ENCODE measurements around the gene UBE2QL1.

UBE2QL1 gene, protein sequence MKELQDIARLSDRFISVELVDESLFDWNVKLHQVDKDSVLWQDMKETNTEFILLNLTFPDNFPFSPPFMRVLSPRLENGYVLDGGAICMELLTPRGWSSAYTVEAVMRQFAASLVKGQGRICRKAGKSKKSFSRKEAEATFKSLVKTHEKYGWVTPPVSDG

DNA sequence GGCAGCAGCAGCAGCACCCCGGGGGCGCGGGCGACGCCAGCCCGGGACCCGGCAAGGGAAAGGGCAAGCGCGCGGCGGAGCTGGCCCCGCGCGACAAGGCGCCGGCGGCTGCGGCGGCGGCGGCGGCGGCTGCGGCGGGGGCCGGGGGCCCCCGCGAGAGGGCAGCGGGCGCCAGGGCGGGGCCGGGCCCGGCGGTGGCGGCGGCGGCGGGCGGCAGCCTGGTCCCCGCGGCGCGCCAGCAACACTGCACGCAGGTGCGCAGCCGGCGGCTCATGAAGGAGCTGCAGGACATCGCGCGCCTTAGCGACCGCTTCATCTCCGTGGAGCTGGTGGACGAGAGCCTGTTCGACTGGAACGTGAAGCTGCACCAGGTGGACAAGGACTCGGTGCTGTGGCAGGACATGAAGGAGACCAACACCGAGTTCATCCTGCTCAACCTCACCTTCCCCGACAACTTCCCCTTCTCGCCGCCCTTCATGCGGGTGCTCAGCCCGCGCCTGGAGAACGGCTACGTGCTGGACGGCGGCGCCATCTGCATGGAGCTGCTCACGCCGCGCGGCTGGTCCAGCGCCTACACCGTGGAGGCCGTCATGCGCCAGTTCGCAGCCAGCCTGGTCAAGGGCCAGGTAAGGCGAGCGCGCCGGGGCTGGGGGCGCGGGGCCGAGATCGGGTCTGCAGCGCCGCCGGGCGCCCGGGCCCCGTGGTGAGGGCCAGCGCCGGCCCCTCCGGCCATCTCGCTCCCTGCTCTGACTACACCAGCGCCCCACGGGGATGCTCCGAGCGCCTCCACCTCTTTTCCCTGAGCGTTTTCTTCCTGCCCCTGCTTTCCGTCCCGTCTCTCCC lies at the start of gene UBE2QL1:
TSS of gene UBE2QL1 (plus strand) at position 238 of the 843 bp plus-strand sequence. CDS start at position 273, 35 bp downstream.
- no peak for DNase-seq

DNA sequence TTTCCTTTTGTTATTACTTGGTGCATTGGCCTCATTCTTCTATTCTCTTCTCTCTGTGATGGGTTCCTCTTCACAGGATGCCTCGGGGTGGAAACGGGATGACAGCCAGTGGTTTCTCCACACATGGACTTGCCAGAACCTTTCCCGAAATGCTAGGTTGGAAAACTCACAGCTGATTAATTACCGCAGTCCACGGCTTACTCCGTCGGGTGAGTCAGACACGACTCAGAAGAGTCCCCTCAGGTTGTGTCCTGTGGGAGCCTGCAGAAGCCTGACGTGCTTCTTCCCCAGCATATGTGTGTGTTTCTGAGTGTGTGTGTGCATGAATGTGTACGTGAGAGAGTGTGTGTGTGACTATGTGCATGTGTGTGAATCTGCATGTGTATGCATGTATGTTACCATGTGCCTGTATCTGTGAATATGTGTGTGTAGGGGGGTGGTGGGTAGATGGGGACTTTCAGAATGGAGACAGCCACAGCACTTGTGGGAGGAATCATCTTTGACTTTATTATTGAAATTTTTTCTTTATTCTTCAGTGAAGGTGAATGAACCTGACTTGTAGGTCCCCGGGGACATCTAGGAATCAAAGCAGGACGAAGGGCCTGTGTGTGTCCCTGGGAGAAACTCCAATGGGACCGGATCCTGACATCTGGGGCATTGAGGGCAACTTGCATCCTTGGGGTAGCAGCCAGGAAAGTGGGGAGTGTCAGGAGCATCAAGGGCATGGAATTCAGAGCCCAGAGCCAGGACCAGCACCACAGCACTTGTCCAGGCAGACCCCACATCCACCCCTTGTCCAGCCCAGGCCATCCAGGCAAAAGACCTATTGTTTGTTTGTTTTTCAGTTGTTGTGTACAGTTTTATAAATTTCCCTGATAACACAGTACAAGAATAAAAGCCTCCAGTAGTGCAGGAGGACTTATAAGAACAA lies 48.4 kb upstream of the UBE2QL1 start:
- DNase-seq: peak; percentile 82

DNA sequence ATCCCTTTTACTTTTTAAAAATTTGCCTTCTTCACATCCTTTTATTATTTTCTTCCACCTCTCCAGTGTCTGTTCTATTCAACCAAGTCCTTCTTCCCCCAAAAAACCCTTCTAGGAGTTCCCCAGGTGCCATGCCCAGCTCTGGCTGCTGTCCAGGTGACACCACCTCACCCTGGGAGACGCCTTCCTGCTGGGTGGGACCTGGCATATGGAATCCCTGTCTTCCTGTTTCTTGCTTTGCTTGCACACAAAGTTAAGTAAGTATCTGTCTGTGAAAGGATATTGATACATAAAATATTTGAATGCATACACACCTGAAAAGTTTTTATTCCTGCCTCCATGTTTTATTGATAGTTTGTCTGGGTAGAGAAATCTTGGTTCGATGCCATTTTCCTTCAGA lies 47.2 kb upstream of the UBE2QL1 start:
- DNase-seq: no peak

DNA sequence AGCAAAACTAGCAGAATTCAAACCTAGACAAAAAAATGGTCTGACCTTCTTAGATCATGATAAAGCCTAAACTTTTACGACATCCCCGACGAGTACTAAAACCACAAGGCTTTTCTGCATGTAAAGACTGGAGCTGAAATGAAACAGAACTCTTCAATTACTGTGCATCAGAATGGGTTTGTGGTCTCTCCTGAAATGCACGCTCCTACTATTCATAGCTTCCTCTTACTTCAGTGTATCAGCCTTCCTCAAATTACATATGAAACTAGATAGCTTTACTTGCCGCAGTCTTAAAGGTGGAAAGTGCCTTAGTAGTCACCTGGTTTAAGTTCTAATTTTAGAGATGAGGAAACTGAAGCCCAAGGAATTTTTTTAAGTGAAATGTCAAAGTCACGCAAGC lies 45.7 kb upstream of the UBE2QL1 start:
- no peak for DNase-seq

- no peak for DNase-seq
Observed at GRCh38 chr5:6403416-6403815, 45.2 kb upstream of the UBE2QL1 start.

DNA sequence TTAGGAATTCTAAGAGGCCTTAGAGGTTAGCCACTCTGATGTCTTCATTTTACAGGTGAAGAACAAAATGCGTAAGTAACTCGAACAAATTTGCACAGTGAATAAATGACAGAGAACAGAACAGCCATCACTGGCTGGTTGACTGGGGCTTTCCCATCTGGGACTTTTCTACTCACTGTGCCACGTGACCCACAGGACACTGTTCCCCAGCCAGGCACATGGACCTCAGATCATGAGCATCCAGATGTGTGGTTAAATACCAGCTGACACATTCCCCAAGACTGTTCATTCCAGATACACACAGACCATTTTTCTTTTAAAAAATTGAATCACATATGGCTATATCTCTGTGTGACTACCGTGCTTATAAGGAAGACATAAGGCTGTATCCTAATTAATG lies 44.5 kb upstream of the UBE2QL1 start:
- peak; percentile 78 for DNase-seq

GRCh38 chr5:6405591-6405990 lies 43.1 kb upstream of the UBE2QL1 start:
- no peak for DNase-seq

GRCh38 chr5:6407558-6408259 lies 41.0 kb upstream of the UBE2QL1 start:
- DNase-seq: no peak

DNA sequence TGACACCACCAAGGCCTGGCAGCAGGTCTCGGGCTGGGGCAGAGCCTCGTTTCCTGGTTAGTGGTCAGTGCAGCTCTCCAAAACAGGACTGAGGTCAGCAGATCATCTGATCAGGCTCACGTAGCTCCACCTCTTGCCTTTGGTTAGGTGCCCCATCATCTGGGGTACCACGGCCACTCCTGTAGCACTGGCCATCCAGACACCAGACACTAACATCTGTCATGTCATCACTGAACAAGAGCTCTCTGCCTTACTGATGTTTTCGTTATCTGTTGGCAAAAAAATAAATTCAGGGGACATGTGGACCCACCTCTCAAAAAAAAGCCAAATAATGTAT lies 40.4 kb upstream of the UBE2QL1 start:
- no peak for DNase-seq

DNA sequence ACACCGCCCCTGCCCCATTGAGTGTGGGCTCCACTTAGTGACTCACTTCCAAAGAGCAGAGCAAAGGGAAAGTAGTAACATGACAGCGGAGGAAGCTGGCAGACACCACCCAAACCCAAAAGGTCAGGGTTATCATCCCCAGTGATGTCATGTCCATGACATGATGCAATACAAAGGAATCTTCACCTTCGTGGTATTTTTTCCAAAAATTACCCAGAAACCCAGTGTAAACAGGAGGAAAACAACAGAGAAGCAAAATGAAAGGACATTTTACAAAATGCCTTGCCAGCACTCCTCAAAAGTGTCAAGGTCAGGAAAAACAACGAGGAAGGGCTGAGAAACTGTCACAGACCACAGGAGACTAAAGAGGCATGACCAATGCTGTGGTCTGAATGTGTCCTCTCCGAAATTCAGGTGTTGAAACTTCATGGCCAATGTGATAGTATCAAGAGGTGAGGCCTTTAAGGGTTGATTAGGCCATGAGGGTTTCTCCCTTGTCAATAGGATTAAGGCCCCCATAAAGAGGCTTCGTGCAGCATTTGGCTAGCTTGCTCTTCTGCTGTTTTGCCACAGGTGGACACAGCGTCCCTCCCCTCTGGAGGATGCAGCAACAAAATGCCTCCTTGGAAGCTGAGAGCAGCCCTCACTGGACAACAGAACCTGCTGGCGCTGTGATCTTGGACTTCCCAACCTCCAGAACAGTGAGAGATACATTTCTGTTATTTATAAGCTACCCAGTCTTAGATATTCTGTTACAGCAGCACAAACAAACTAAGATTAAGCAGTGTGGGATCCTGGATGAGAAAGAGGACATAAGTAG lies 39.8 kb upstream of the UBE2QL1 start:
- peak; percentile 36 for DNase-seq

- DNase-seq: no peak
Observed at GRCh38 chr5:6410421-6410820, 38.2 kb upstream of the UBE2QL1 start.

DNA sequence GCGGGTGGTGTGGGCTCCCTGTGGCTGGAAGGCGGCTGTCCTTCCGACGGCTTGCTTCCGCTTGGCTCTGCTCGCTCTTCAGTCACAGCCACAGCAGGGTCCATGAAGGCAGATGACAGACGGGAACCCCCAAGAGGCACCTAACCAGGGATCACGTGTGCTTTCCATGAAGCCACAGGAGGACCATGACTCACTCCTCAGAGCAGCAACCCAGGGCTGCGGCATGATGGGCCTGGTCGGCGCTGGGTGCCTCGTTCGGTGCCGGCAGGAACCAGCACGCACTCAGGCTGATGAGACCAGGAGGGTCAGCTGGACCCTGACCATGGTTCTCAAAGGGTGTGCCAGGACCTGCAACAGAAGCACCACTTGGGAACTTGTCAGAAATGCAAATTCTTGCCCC lies 37.5 kb upstream of the UBE2QL1 start:
- no peak for DNase-seq

GRCh38 chr5:6412811-6413210 lies 35.8 kb upstream of the UBE2QL1 start:
- no peak for DNase-seq

DNA sequence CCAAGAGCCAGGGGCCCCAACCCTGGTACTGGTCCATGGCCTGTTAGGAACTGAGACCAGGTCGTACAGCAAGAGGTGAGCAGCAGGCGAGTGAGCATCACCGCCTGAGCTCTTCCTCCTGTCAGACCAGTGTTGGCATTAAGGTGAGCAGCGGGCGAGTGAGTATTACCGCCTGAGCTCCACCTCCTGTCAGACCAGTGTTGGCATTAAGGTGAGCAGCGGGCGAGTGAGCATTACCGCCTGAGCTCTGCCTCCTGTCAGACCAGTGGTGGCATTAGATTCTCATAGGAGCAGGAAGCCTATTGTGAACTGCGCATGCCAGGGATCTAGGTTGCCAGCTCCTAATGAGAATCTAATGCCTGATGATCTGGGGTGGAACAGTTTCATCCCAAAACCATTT lies 31.0 kb upstream of the UBE2QL1 start:
- DNase-seq: no peak

GRCh38 chr5:6418679-6419276 lies 29.9 kb upstream of the UBE2QL1 start:
- DNase-seq: no peak

DNA sequence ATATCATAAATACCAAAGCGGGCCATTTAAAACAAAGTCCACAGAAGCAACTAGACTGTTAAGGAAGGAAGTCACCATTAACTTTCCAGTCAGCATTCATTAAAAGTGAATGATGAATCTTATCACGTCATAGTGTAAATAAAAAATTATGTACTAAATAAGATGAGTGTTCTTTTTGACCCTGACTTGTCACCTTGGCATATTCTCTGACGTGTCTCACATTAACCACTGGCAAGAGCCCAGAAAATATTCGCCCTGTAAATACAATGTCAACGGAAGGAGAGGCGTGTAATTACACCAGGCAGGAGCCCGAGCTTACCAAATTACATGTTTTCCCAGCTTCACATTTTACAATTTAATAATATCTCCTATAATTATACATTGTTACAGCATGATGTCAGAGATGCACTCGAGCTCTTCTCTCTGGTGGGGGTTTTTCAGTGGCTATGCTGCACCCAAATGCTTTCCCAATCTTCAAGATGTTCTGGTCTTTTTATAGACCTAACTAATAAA lies 29.3 kb upstream of the UBE2QL1 start:
- peak; percentile 62 for DNase-seq

DNA sequence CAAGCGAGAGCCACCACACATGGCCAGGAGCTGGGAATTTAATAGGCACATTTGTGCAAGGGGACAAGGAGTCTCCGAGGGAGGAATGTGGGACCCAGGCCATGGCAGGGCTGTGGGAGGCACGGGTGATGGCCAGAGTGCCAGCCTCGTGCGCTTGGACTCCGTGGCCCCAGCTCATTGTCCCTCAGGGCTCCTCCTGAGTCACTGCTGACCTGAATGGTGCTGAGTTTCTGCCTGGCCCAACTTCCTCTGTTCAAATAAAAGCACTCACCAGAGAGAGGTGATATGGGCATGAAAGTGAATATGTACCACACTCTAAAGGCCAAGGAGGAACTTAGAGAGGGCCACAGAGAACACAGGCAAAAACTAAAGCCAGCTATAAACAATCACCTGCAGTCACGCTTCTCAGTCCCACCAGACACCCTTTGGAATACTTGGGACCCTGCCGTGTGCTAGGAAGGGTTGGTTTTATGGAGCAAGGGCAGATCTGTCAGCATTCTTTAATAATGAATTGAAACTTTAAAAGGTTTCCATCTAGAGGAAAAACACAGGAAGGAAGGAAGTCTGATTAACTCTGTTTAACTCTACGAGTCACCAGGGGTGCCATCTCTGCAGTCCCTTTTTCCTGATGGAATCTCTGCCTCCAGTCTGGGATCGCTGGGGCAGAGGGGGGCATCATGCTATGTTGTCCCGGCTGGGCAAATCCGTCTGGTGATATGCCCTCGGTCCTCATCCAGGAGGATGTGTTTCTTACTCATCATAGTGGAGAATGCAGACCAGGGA lies 25.1 kb upstream of the UBE2QL1 start:
- no peak for DNase-seq

DNA sequence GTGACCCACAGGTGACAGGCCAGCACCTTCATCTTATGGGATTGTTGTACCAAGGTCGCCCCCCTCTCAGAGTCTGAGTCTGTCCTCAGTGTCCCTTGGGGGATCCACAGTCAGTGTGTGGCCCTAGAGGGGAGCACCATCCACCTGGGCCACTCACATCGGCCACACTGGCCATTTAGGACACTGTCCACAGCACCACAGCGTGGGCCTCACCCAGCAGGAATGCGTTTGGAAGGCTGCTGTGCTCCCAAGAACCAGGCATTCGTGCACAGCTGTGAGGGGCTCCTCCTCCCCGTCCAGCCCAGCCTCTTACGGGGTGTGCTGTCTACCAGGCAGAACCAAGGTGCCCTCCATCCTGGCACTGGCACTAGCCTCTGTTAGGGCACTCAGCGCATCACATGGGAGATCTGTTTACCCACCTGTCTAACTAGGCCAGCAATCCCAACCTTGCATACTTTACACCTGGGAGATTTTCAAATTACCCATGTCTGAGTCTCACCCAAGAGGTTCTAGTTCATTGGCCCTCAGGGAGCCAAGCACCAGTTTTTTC lies 24.5 kb upstream of the UBE2QL1 start:
- no peak for DNase-seq

DNA sequence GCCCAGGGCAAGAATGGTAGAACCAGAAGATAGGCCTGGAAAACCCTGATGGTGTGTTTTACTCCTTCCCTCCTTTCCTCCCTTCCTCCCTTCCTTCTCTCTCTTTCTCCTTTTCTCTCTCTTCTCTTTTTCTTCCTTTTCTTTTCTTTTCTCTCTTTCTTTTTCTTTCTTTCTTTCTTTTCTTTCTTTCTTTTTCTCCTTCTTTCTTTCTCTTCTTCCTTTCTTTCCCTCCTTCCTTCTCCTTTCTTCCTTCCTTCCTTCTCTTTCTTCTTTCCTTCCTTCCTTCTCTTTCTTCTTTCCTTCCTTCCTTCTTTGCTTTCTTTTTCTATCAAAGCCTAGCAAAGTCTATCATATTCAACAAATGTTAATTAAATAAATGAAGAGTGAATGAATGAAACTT lies 24.0 kb upstream of the UBE2QL1 start:
- no peak for DNase-seq

DNA sequence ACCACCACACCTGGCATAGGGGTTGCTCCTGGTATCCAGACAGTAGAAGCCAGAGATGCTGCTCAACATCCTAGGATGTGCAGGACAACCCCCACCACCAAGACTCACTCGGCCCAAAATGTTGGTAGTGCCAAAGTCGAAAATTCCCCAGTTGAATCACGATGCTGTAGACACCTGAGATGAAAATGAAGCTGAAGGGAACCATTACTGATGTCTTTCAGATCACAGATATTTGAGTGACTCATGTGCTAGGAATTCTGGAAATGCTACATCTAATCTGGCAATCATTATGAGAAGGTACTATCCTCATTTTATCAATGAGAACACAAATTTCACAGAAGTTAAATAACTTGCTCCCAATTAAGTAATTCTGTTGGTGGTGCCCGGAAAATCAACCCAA lies 21.0 kb upstream of the UBE2QL1 start:
- DNase-seq: peak; percentile 53
